Lower leg skin (tissue), 4 donors: ENCODE results near the gene TCERG1L. TPM values are rescaled to one million over a fixed set of nuclear protein-coding genes. Genes with fewer than 3 reads are reported as not detected.

Source experiments
- DNase-seq, 2 donors: peaks; one replicate each; pipeline ENCODE4 v3.0.0-alpha.2; 2019; ENCODE audit warnings: low spot score in 2 of 2
- H3K4me3 ChIP-seq: fragments of 200-600 bp; sonication (generic); 2 replicates; pipeline ENCODE4 v1.5.1; 2017; ENCODE audit warnings: mild to moderate bottlenecking, low read depth; ENCODE audit not compliant: poor library complexity, severe bottlenecking
- CTCF ChIP-seq, 3 donors: fragments of 450-650 bp; IDR thresholded peaks; one replicate each; pipeline ENCODE4 v1.5.1; 2016; ENCODE audit warnings: antibody characterized with exemption in 3 of 3, mild to moderate bottlenecking in 3 of 3, moderate library complexity in 2 of 3
- POLR2A ChIP-seq, 2 donors: fragments of 450-650 bp; IDR thresholded peaks; one replicate each; pipeline ENCODE4 v1.6.1; 2016 to 2017; ENCODE audit warnings: antibody characterized with exemption in 2 of 2, mild to moderate bottlenecking in 1 of 2, moderate library complexity in 1 of 2
- WGBS, 2 donors: methylation state at CpG; one replicate each; pipeline ENCODE4 v1.1.5; 2018; 5-methylcytosine and 5-hydroxymethylcytosine counted together
- intact Hi-C: fragments of 100-400 bp; cut with DNase I; formaldehyde crosslinking; loops from one replicate; pipeline ENCODE4 v1.15.0; 2023; ENCODE audit warnings: low total_unique reads
- total RNA-seq, 4 donors: library from RNA; depleted of rRNA; stranded (reverse); fragments of >200 nt; gene quantifications; one replicate each; pipeline ENCODE4 v1.1.0, GENCODE V29; 2016

Gene TCERG1L
- total RNA-seq, 4 donors from 2014 or later = 0.57 to 1.1 (median 0.90) TPM

GRCh38 chr10:131055437-131055836, 256.1 kb downstream of the TCERG1L start:
- no peak overlapping the region for H3K4me3 ChIP-seq
- peak in 1 of 2 donors; percentile 25 for DNase-seq
- intact Hi-C loops = no loop called here
- TF ChIP-seq CTCF (IDR thresholded peaks at IDR 0.05) = no peak
- no peak for TF ChIP-seq POLR2A (IDR thresholded peaks at IDR 0.05)
- 72% methylated on average over 9 of the region's 9 CpGs for WGBS, 2 donors

GRCh38 chr10:131053192-131053591, 258.3 kb downstream of the TCERG1L start:
- TF ChIP-seq POLR2A (IDR thresholded peaks at IDR 0.05) = no peak
- H3K4me3 ChIP-seq = no peak overlapping the region
- 76 to 79% methylated on average over 2 of the region's 2 CpGs for WGBS, 2 donors
- DNase-seq = no peak
- intact Hi-C loops = no loop called here

- TF ChIP-seq POLR2A (IDR thresholded peaks at IDR 0.05) (no peak), CTCF (IDR thresholded peaks at IDR 0.05) (no peak)
- H3K4me3 ChIP-seq = no peak overlapping the region
- DNase-seq = peak in 1 of 2 donors; percentile 62
- 80% methylated on average over 10 of the region's 10 CpGs for WGBS, 2 donors
- intact Hi-C loops = no loop called here
Measured at GRCh38 chr10:131050162-131050766, 261.3 kb downstream of the TCERG1L start.

GRCh38 chr10:131049016-131049415, 262.5 kb downstream of the TCERG1L start:
- intact Hi-C loops = no loop called here
- WGBS, 2 donors = 40 to 45% methylated on average over 3 of the region's 3 CpGs
- peak in 1 of 2 donors; percentile 71 for DNase-seq
- no peak overlapping the region for H3K4me3 ChIP-seq
- TF ChIP-seq POLR2A (IDR thresholded peaks at IDR 0.05) (no peak), CTCF (IDR thresholded peaks at IDR 0.05) (no peak)

GRCh38 chr10:131048606-131049005, 262.9 kb downstream of the TCERG1L start:
- DNase-seq = peak in 1 of 2 donors; percentile 58
- TF ChIP-seq POLR2A (IDR thresholded peaks at IDR 0.05) (no peak), CTCF (IDR thresholded peaks at IDR 0.05) (no peak)
- intact Hi-C loops = no loop called here
- WGBS, 2 donors = 21 to 53% methylated on average over 12 of the region's 12 CpGs
- H3K4me3 ChIP-seq = no peak overlapping the region

GRCh38 chr10:131047501-131047900, 264.0 kb downstream of the TCERG1L start:
- DNase-seq = peak in 1 of 2 donors; percentile 26
- no peak for TF ChIP-seq POLR2A (IDR thresholded peaks at IDR 0.05)
- 38 to 40% methylated on average over 5 of the region's 5 CpGs for WGBS, 2 donors
- intact Hi-C loops = no loop called here
- no peak overlapping the region for H3K4me3 ChIP-seq

- no peak overlapping the region for H3K4me3 ChIP-seq
- WGBS, 2 donors = 79 to 87% methylated on average over 10 of the region's 10 CpGs
- intact Hi-C loops = no loop called here
- no peak for TF ChIP-seq POLR2A (IDR thresholded peaks at IDR 0.05)
- TF ChIP-seq CTCF (IDR thresholded peaks at IDR 0.05) = no peak
- peak in 1 of 2 donors; percentile 37 for DNase-seq
Measured at GRCh38 chr10:131046194-131046593, 265.3 kb downstream of the TCERG1L start.
